ENCODE data around the gene RANBP3. TPM values are rescaled to one million over a fixed set of nuclear protein-coding genes. Genes with fewer than 3 reads are reported as not detected.
A peak's percentile ranks its signal among the peaks of the same experiment; 100 is the strongest.

RANBP3 gene
- total RNA-seq, 2 experiments from 2014 or later, result 74.3 to 90.2 TPM

- Histone ChIP-seq H3K9me2 (ENCODE audit: insufficient read depth, low read length) (no peaks in the 10 kb centered on the region), H3K79me2 (ENCODE audit: insufficient read depth, low read depth, low read length) (peaks cover 86% of the 10 kb centered on the region), H3K4me3 (ENCODE audit: low read depth, low read length, poor library complexity, severe bottlenecking) (peak overlapping the region; percentile 45), H4K20me1 (ENCODE audit: insufficient read depth, low read length) (no peaks in the 10 kb centered on the region), H2AFZ (ENCODE audit: low read length) (no peak overlapping the region), H3K27ac (ENCODE audit: low read depth, low read length, poor library complexity, severe bottlenecking) (peak overlapping the region; percentile 96), H3K36me3 (ENCODE audit: insufficient read depth, low read length) (peaks cover 51% of the 10 kb centered on the region; the same call in 1 of the 2 replicates), H3K4me1 (ENCODE audit: insufficient read depth, low read length, poor library complexity, severe bottlenecking) (peaks cover 68% of the 10 kb centered on the region), H3K9me3 (ENCODE audit: low read length) (no peaks in the 10 kb centered on the region), H3K4me2 (ENCODE audit: low read length) (peak overlapping the region; percentile 80)
- TF ChIP-seq CTCF (conservative IDR thresholded peaks at IDR 0.05; ENCODE audit: low read length) (no peak), EZH2phosphoT487 (IDR thresholded peaks at IDR 0.05; ENCODE audit: borderline replicate concordance, low read depth, low read length) (no peak)
- BruUV-seq (replicated peaks), result no TSS peak
- no peak for DNase-seq (ENCODE audit: low spot score)
- intact Hi-C loops (cut with micrococcal nuclease; ENCODE audit: unreplicated experiment), result loop anchor here (1.0 kb wide), 1 partner anchor 123 kb away; no protein-coding TSS in a partner anchor
- ChIA-PET CTCF (ENCODE audit: unreplicated experiment) (no interaction called here), POLR2A (interaction anchor here (0.7 to 1.5 kb wide), 5 partner anchors 9 to 45 kb away, joined by 3 to 4 read pairs (median 3); partner anchors contain the start of gene NDUFA11)
These were observed 29.0 kb downstream of the RANBP3 start for GRCh38 chr19:5948752-5949564.

DNA sequence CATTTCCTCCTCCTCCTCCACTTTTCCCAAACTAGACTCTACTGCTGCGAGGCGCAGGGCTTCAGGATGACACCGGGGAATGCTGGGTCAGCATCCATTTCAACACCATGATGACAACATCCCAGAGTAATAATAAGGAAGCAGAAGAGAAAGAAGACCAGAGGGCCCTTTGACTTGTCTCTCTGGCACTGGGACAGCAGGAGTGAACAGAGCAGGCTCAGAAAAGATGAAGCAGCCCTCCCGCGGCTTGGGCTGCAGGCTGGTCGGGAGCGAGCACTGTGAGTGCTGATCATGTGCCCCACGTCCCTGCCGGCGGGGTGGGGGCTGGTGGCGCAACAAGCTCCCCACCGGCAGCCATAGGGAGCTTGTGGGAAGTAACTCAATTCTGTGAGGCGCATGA is 30.5 kb downstream of the RANBP3 start:
- Histone ChIP-seq H3K36me3 (ENCODE audit: insufficient read depth, low read length) (peaks cover 51% of the 10 kb centered on the region; the same call in 1 of the 2 replicates), H3K9me3 (ENCODE audit: low read length) (no peaks in the 10 kb centered on the region), H4K20me1 (ENCODE audit: insufficient read depth, low read length) (no peaks in the 10 kb centered on the region), H3K9me2 (ENCODE audit: insufficient read depth, low read length) (no peaks in the 10 kb centered on the region), H3K27ac (ENCODE audit: low read depth, low read length, poor library complexity, severe bottlenecking) (no peak overlapping the region), H3K4me3 (ENCODE audit: low read depth, low read length, poor library complexity, severe bottlenecking) (no peak overlapping the region), H3K79me2 (ENCODE audit: insufficient read depth, low read depth, low read length) (peaks cover 72% of the 10 kb centered on the region), H2AFZ (ENCODE audit: low read length) (no peak overlapping the region), H3K4me2 (ENCODE audit: low read length) (no peak overlapping the region), H3K4me1 (ENCODE audit: insufficient read depth, low read length, poor library complexity, severe bottlenecking) (peaks cover 53% of the 10 kb centered on the region)
- no TSS peak for BruUV-seq (replicated peaks)
- DNase-seq (ENCODE audit: low spot score), result no peak
- intact Hi-C loops (cut with micrococcal nuclease; ENCODE audit: unreplicated experiment), result no loop called here
- TF ChIP-seq EZH2phosphoT487 (IDR thresholded peaks at IDR 0.05; ENCODE audit: borderline replicate concordance, low read depth, low read length) (no peak), CTCF (conservative IDR thresholded peaks at IDR 0.05; ENCODE audit: low read length) (no peak)
- CTCF ChIA-PET (ENCODE audit: unreplicated experiment), result no interaction called here
- POLR2A ChIA-PET, result no interaction called here

DNA sequence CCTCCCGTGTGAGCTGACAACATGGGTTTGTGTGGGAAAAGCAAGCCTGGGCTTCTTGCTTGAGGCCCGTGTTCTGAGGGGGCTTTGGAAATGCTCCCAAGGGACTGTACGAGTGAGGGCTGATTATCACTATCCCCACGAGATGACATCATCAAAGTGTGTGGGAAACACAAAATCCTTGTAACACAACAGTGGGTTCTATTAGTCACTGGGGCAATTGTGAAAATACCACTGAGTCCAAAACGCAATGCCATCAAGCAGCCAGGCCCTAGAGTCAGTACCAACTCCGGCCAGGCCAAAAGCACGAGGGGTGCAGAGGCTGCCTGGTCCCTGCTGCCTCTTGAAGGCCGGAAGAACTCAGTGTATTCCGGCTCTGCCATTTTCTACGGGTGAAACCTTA is 34.3 kb downstream of the RANBP3 start:
- no peak overlapping the region for H2AFZ ChIP-seq (ENCODE audit: low read length)
- no peaks in the 10 kb centered on the region for H4K20me1 ChIP-seq (ENCODE audit: insufficient read depth, low read length)
- peaks cover 40% of the 10 kb centered on the region; the same call in 1 of the 2 replicates for H3K79me2 ChIP-seq (ENCODE audit: insufficient read depth, low read depth, low read length)
- no peaks in the 10 kb centered on the region for H3K9me3 ChIP-seq (ENCODE audit: low read length)
- intact Hi-C loops (cut with micrococcal nuclease; ENCODE audit: unreplicated experiment), result no loop called here
- no peak overlapping the region for H3K4me3 ChIP-seq (ENCODE audit: low read depth, low read length, poor library complexity, severe bottlenecking)
- TF ChIP-seq EZH2phosphoT487 (IDR thresholded peaks at IDR 0.05; ENCODE audit: borderline replicate concordance, low read depth, low read length) (no peak), CTCF (conservative IDR thresholded peaks at IDR 0.05; ENCODE audit: low read length) (no peak)
- H3K36me3 ChIP-seq (ENCODE audit: insufficient read depth, low read length), result peaks cover 58% of the 10 kb centered on the region
- H3K4me1 ChIP-seq (ENCODE audit: insufficient read depth, low read length, poor library complexity, severe bottlenecking), result peaks cover 14% of the 10 kb centered on the region
- H3K9me2 ChIP-seq (ENCODE audit: insufficient read depth, low read length), result no peaks in the 10 kb centered on the region
- ChIA-PET CTCF (ENCODE audit: unreplicated experiment) (no interaction called here), POLR2A (interaction anchor here (1.9 kb wide), 1 partner anchor 8 kb away, joined by 7 read pairs; no protein-coding TSS in a partner anchor)
- H3K27ac ChIP-seq (ENCODE audit: low read depth, low read length, poor library complexity, severe bottlenecking), result no peak overlapping the region
- DNase-seq (ENCODE audit: low spot score), result no peak
- BruUV-seq (replicated peaks), result no TSS peak
- no peak overlapping the region for H3K4me2 ChIP-seq (ENCODE audit: low read length)
